ENCODE results near the gene SNED1.

The SNED1 gene

DNA sequence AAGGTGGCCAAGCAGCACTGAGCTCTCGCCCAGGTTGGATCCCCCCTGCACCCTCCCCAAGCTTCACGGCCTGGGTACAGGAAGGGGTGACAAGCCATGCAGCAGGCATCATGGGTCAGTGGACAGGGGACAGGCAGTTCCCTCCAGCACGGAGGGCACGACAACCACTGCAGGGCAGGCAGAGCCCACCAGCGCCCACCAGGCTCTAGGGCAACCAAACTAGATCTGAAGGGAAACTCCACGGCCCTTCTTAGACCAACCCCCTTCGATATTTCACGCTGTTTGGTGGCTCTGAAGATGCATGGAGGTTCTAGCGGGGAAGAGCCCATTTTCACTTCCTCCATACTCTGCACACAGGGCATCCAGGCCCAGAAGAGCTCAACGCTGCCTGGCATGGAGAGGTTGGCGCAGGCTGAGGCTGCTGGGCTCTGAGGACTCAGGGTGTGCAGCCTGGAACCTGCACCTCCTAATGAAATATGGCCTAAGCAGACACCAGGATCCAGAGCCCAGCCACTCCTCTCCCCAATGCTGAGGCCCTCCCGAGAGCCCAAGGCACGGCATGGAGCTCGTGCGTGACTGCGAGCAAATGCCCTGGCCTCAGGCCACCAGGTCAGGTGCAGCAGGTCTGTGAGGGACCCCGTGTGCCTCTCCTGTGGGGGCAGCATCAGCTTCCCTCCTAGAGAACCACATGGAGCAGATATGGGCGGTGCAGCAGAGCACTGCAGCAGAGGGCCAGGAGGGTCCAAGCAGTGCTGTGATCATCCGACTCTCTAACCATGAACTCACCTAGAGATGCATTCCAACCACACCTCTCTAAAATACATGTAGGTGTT is 112.4 kb downstream of the SNED1 start:
- no peak for DNase-seq

GRCh38 chr2:241111440-241111805 is 113.0 kb downstream of the SNED1 start:
- DNase-seq = no peak

DNA sequence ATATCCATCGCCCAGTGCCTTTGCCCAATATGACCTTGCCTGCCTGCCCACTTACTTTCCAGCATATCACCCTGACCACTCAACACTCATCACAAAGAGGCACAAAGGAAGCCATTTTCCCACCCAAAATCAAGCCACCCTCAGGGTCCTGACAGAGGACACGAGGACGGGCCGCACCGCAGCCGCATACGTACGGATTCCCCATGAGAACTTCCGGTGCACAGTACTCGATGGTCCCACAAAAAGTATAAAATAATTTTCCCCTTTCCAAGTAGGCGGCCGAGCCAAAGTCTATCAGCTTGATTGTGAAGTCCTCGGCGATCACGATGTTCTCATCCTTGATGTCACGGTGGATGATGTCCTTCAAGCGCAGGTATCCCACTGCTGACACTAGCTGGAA is 113.6 kb downstream of the SNED1 start:
- DNase-seq = no peak

DNA sequence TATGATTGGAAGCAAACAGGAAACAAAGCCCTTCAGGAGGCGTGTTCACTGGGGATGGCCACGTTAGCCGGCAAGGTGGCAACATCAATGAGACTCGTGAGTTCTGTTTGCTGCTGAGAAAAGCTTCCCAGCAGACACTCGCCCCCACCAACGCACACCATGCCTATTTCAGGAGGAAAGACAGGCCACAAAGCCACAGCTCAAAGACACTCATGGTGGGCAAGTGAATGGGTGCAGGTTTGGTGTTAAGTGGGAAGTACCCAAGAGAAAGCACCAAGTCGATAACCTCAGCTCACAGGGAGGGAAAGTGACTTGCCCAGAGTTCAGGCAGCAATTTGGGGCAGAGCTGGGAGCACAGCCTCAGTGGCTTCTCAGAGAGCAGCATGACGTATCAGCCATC is 114.2 kb downstream of the SNED1 start:
- DNase-seq = no peak

GRCh38 chr2:241114836-241115235 is 116.4 kb downstream of the SNED1 start:
- DNase-seq = no peak

DNA sequence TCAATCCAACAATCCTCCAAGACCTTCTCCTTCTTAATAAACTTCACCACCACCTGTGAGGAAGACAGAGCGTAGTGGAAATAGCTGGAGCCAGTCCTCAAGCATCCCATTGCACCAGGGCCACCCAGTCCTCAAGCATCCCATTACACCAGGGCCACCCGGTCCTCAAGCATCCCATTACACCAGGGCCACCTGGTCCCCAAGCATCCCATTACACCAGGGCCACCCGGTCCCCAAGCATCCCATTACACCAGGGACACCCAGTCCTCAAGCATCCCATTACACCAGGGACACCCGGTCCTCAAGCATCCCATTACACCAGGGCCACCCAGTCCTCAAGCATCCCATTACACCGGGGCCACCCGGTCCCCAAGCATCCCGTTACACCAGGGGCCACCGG is 116.9 kb downstream of the SNED1 start:
- no peak for DNase-seq

- DNase-seq = no peak
Observed at GRCh38 chr2:241116606-241117560, 118.5 kb downstream of the SNED1 start.

GRCh38 chr2:241118737-241119505 is 120.5 kb downstream of the SNED1 start:
- no peak for DNase-seq

DNA sequence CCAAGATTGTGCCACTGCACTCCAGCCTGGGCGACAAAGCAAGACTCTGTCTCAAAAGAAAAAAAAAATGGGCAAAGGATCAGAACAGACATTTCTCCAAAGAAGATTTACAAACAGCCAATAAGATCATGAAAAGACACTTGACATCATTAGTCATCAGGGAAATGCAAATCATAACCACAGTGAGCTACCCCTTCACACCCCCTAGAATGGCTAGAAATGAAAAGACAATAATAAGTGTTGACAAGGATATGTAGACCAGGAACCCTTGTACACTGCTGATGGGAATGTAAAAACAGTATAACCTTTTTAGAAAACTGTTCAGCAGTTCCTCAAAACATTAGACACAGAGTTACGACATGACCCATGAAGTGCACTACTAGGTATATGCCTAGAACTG is 122.0 kb downstream of the SNED1 start:
- DNase-seq = no peak

- no peak for DNase-seq
Observed at GRCh38 chr2:241121008-241121407, 122.6 kb downstream of the SNED1 start.

- no peak for DNase-seq
Observed at GRCh38 chr2:241122376-241123002, 124.1 kb downstream of the SNED1 start.

- no peak for DNase-seq
Observed at GRCh38 chr2:241123816-241124536, 125.6 kb downstream of the SNED1 start.

- no peak for DNase-seq
Observed at GRCh38 chr2:241125626-241126025, 127.2 kb downstream of the SNED1 start.

GRCh38 chr2:241126201-241126611 is 127.8 kb downstream of the SNED1 start:
- DNase-seq = no peak

DNA sequence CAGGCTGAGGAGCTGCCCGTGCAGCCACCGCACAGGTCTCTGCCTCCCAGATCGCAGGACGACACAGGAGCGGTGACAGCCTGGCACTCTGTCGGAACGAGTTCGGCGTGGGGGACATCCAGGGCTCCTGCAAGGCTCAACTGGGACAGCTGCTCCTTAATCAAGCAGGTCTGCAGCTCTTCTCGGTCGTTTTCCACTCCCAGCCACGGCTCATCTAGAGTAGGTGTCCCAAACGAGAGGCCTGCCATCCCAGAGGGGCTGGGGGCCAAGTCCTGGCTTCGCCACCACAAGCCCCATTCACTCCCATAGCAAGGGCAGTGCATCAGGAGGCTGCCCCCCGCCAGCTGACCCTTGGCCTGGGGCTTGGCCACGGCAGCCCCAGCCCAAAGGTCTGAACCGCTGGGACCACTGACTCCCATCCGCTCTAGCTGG is 128.4 kb downstream of the SNED1 start:
- DNase-seq = no peak

DNA sequence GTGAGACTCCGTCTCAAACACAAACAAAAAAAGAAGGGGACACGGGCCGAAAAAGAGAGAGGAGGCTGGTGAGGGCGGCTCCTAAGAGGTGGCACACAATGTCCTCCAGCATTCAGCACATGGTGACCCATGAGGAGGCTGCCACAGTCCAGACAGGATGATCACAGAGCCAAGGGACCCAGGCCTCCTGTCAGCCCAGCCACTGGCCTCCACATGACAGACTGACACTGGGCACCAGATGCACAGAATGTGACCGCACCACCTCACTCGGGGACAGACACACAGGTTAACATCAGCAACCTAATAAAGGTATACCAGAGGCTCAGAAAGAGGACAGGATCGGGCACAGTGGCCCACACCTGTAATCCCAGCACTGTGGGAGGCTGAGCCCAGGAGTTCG is 129.8 kb downstream of the SNED1 start:
- DNase-seq = no peak

GRCh38 chr2:241129086-241129871 is 130.9 kb downstream of the SNED1 start:
- DNase-seq = no peak

DNA sequence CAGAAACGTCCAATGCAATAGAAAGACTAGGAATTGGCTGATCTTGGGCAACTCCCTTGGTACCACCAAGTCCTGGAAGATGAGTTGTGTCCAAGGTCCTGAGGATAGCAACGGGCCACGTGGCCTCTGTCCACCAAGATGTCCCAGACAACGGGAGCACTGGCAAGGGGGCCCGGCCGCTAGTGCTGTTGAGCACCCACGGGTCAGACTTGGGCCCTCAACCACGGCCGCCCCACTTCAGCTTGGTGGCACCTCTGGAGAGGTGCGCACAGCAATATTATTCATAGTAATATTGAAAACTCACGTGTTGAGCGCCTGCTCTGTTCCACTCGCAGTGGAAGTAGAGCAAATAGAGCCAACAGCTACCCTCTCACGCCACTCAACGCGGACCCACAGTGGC is 131.9 kb downstream of the SNED1 start:
- no peak for DNase-seq

DNA sequence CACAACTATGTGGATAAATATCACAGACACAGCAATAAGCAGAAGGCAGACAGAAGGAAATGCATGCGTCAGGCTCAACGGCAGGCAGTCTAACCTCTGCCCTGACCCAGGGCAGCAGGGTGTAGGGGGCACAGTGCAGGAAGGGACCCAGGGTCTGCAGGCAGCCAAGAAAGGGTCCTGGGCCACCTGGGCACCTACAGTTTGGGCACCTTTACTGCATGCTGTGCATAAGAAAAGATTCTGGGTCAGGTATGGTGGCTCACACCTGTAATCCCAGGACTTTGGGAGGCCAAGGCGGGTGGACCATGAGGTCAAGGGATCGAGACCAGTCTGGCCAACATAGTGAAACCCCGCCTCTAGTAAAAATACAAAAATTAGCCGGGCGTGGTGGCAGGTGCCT is 133.1 kb downstream of the SNED1 start:
- DNase-seq = no peak

DNA sequence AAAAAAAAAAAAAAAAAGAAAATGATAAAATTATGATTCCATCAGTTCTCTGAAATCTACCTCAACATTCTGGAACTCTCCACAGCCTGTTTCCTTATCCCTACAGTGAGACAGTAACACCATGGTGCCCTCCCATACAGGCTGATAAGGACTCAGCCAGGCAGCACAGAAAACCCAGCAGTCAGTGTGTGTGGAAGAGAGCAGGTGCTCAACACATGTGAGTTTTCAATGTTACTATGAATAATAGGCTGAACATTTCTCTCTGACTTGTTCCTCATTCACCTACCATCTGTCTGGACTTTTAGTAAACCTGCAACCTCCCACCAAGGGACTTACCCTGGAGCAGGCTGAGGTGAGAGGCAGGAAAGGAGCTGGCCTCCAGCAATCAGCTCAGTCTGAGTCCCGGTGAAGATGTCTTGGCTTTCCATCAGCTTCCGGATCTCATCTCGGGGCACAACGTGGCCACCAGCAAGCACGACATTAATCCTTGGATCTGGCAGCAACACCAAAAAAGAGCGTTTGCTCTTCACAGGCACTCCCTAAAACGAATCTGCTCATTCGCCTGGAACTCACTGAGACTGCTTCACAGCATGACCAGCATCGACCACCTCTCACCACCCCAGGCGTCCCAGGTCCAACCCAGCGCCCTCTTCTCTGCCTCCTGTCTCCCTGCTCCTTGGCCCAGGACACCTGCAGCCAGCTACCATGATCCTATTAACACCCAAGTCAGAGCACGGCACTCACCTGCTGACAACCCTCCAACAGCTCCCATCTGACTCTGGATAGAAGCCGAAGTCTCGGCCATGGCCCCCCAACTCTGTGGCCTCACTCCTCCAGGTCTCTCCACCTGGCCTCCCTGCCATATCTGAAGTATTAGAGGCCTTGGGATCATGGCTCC is 134.4 kb downstream of the SNED1 start:
- no peak for DNase-seq

Measured in EL (cell line).